Activated CD4-positive, alpha-beta memory T cell treated with anti-CD3 and anti-CD28 coated beads, Interleukin-2, amount 10 ng/mL, durations not matched to agents 7 days and 5 days (primary cell): ENCODE results near the gene FAM83E. TPM values are rescaled to one million over a fixed set of nuclear protein-coding genes. Genes with fewer than 3 reads are reported as not detected.
"Not testable (repeated sequence)": the region's sequence is repeated elsewhere in the genome, so short reads cannot be mapped to it uniquely, and the experiment has no call there.

Experiments
- CTCF ChIA-PET: fragments of 350-600 bp; sonication (Branson Sonifier 250); formaldehyde crosslinking; loops from one replicate; lab custom pipeline; 2021; ENCODE audit warnings: antibody characterized with exemption, inconsistent platforms; lab: Charles Lee
- POLR2A ChIA-PET: fragments of 350-600 bp; sonication (Branson Sonifier 250); formaldehyde crosslinking; loops from one replicate; lab custom pipeline; 2021; ENCODE audit warnings: antibody characterized with exemption; lab: Charles Lee
- DNase-seq: peaks from one replicate; pipeline ENCODE4 v3.0.0-alpha.2; 2020
- H3K27ac Mint-ChIP-seq: one replicate; pipeline ENCODE4 v1.8.0; 2021; ENCODE audit warnings: mild to moderate bottlenecking, mixed read lengths
- H3K27me3 Mint-ChIP-seq: one replicate; pipeline ENCODE4 v1.8.0; 2021; ENCODE audit warnings: mixed read lengths
- H3K36me3 Mint-ChIP-seq: one replicate; pipeline ENCODE4 v1.8.0; 2021; ENCODE audit warnings: low read depth, mixed read lengths
- H3K4me1 Mint-ChIP-seq: one replicate; pipeline ENCODE4 v1.8.0; 2021; ENCODE audit warnings: mixed read lengths
- H3K4me3 Mint-ChIP-seq: one replicate; pipeline ENCODE4 v1.8.0; 2021; ENCODE audit warnings: mild to moderate bottlenecking, mixed read lengths
- H3K9me3 Mint-ChIP-seq: one replicate; pipeline ENCODE4 v1.8.0; 2021; ENCODE audit warnings: mixed read lengths
- total RNA-seq, 2 experiments: library from RNA; stranded (reverse); gene quantifications; one replicate each; pipeline ENCODE4 v1.2.3, GENCODE V29; 2021

The FAM83E gene
- total RNA-seq, 2 experiments from 2014 or later: 1.3 to 2.6 TPM

DNA sequence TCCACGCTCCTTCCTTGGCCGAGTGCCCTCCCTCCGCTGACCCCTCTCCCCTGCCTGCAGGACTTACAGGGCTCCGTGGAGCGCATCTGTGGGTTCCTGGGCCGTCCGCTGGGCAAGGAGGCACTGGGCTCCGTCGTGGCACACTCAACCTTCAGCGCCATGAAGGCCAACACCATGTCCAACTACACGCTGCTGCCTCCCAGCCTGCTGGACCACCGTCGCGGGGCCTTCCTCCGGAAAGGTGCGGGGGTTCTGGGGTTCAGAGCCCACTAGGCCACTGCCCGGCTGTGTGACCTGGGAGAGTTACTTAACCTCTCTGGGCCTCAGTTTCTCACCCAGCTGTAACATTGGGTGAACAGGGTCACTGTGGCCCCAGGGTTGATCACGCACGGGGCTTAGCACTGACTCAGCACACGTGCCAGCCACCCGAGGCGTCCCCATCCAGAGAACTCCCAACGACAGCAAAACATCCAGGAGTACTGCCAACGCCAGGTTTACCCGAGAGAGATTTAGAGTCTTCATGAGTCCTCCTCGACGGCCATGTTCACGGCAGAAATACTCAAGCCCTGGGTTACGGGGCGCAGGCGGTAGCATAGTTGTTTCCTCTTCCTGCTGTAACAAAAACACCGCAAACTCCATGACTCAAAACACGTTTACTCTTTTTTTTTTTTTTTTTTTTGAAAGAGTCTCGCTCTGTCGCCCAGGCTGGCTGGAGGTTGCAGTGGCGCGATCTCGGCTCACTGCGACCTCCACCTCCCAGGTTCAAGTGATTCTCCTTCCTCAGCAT, 18.0 kb downstream of the FAM83E start:
- Mint-ChIP-seq H3K4me3 (peak overlapping the region; percentile 74), H3K36me3 (peaks cover 21% of the 10 kb centered on the region), H3K27me3 (no peaks in the 10 kb centered on the region), H3K9me3 (no peaks in the 10 kb centered on the region), H3K27ac (peak overlapping the region; percentile 85), H3K4me1 (peaks cover 39% of the 10 kb centered on the region)
- DNase-seq: peak; percentile 75
- CTCF ChIA-PET: interaction anchor here (0.7 kb wide), 1 partner anchor 114 kb away, joined by 4 read pairs; no protein-coding TSS in a partner anchor
- POLR2A ChIA-PET: interaction anchor here (0.6 to 1.1 kb wide), 3 partner anchors 9 to 406 kb away, joined by 3 to 4 read pairs (median 4); no protein-coding TSS in a partner anchor

DNA sequence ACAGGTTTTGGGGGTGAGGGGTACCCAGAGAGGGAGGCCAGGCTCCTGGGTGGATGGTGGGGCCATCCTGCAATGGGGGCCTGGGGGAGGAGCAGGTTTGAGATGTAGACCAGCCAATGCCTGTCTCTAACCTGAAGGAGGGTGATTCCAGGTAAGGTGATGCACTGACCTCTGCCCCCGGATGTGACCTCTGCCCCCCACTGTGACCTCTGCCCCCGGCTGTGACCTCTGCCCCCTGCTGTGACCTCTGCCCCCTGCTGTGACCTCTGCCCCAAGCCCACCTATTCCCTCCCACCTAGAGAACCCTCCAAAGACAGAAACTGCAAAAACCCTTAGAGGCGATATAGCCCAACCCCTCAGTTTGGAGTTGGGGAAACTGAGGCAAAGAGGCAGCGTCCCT, 18.6 kb downstream of the FAM83E start:
- no peak for DNase-seq
- ChIA-PET CTCF (no interaction called here), POLR2A (interaction anchor here (1.0 to 1.1 kb wide), 2 partner anchors 10 to 14 kb away, joined by 4 read pairs; no protein-coding TSS in a partner anchor)
- H3K27ac Mint-ChIP-seq: peak overlapping the region; percentile 85
- no peaks in the 10 kb centered on the region for H3K27me3 Mint-ChIP-seq
- no peaks in the 10 kb centered on the region for H3K9me3 Mint-ChIP-seq
- H3K4me1 Mint-ChIP-seq: peaks cover 45% of the 10 kb centered on the region
- H3K36me3 Mint-ChIP-seq: peaks cover 21% of the 10 kb centered on the region
- peak overlapping the region; percentile 74 for H3K4me3 Mint-ChIP-seq

DNA sequence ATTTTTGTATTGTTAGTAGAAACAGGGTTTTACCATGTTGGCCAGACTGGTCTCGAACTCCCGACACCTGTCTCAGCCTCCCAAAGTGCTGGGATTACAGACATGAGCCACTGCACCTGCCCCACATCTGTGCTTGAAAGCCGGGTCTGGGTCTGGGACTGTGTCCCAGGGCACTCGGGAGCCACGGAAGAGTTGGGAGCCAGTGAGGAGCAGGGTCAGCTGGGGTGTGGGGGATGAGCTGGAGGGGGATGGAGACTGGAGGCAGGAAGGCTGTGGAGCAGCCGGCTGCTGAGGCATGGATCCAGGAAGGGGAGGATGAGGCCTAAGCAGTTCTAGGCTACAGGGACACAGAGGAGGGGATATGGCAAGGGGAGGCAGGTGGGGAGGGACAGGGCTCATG, 19.0 kb downstream of the FAM83E start:
- peaks cover 21% of the 10 kb centered on the region for H3K36me3 Mint-ChIP-seq
- ChIA-PET CTCF (interaction anchor here (1.3 to 1.7 kb wide), 3 partner anchors 11 to 90 kb away, joined by 4 to 9 read pairs (median 5); no protein-coding TSS in a partner anchor), POLR2A (no interaction called here)
- H3K27me3 Mint-ChIP-seq: no peaks in the 10 kb centered on the region
- DNase-seq: no peak
- no peaks in the 10 kb centered on the region for H3K9me3 Mint-ChIP-seq
- H3K27ac Mint-ChIP-seq: peak overlapping the region; percentile 85
- peak overlapping the region; percentile 74 for H3K4me3 Mint-ChIP-seq
- H3K4me1 Mint-ChIP-seq: peaks cover 49% of the 10 kb centered on the region

DNA sequence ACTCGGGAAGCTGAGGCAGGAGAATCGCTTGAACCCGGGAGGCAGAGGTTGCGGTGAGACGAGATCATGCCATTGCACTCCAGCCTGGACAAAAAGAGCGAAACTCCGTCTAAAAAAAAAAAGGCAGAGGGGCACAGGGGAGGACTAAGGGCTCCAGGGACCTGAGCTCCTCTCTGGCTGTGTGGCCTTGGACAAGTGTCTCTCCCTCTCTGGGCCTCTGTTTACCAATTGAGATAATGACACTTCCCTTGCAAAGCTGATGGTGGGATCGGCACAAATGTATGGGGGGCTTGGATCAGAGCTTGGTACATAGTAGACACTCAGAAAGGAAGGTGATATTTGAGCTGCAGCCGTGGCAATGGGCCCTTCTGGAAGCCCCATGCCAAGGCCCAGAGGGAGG, 19.7 kb downstream of the FAM83E start:
- H3K4me1 Mint-ChIP-seq: peaks cover 53% of the 10 kb centered on the region
- POLR2A ChIA-PET: interaction anchor here (1.0 kb wide), 1 partner anchor 21 kb away, joined by 3 read pairs; no protein-coding TSS in a partner anchor
- peak overlapping the region; percentile 85 for H3K27ac Mint-ChIP-seq
- H3K36me3 Mint-ChIP-seq: peaks cover 21% of the 10 kb centered on the region
- DNase-seq: no peak
- no peaks in the 10 kb centered on the region for H3K9me3 Mint-ChIP-seq
- no peaks in the 10 kb centered on the region for H3K27me3 Mint-ChIP-seq
- H3K4me3 Mint-ChIP-seq: peak overlapping the region; percentile 74
- CTCF ChIA-PET: interaction anchor here (1.3 to 1.7 kb wide), 3 partner anchors 11 to 89 kb away, joined by 4 to 9 read pairs (median 5); no protein-coding TSS in a partner anchor

DNA sequence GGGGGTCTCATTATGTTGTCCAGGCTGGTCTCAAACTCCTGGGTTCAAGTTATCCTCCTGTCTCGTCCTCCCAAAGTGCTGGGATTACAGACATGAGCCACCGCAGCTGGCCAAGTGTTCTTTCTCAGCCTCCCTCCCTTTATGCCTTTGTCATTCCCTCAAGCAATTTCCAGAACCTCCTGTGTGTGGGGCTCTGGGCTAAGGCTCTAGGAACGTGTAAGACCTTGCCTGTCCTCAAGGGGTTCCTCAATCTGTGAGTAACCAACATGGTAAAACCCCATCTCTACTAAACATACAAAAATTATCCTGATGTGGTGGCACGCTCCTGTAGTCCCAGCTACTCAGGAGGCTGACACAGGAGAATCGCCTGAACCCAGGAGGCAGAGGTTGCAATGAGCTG, 23.9 kb downstream of the FAM83E start:
- Mint-ChIP-seq H3K27ac (peak overlapping the region; percentile 42), H3K27me3 (no peaks in the 10 kb centered on the region), H3K36me3 (peaks cover 25% of the 10 kb centered on the region), H3K4me1 (peaks cover 58% of the 10 kb centered on the region), H3K4me3 (no peak overlapping the region), H3K9me3 (no peaks in the 10 kb centered on the region)
- ChIA-PET CTCF (interaction anchor here (8.7 kb wide), 1 partner anchor 84 kb away, joined by 197 read pairs; no protein-coding TSS in a partner anchor), POLR2A (interaction anchor here (0.8 kb wide), 1 partner anchor 28 kb away, joined by 3 read pairs; the partner anchor contains the start of genes RPL18 and SPHK2)
- no peak for DNase-seq

DNA sequence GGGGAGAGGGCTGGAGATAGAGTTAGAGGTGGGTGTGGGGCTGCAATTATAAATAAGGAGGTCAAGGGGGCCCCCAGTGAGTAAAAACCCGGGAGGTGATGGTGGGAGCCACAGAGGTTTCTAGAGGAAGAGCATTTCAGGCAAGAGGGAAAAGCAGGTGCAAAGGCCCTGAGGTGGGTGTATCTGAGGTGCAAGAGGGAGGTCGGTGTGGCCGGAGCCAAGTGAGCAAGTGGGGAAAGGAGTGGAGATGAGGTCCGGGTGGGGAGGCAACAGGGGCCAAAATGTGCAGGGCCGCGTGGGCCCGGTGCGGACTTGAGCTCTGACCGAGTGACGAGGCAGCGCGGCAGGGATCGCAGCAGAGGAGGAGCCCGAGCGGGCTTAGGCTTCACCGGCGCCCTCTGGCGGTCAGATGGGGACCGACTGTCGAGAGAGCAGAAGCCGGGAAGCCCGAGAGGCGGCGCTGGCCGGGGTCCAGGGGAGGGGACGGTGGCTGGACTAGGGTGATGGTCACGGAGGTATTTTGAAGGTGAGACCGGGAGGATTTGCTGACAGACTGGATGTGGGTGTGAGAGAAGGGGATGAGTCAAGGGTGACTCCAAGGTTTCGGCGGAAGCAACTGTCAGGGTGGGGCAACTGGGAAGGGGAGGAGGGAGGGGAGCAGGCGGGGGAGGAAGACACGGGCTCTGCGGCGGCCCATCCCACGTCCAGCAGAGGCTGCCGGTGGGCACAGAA, 26.0 kb downstream of the FAM83E start:
- Mint-ChIP-seq H3K9me3 (no peaks in the 10 kb centered on the region), H3K4me3 (peak overlapping the region; percentile 77), H3K27me3 (no peaks in the 10 kb centered on the region), H3K27ac (peak overlapping the region; percentile 85), H3K4me1 (peaks cover 48% of the 10 kb centered on the region), H3K36me3 (peaks cover 20% of the 10 kb centered on the region)
- peak; percentile 91 for DNase-seq
- ChIA-PET POLR2A (interaction anchor here (0.6 to 1.0 kb wide), 6 partner anchors 20 to 83 kb away, joined by 3 to 5 read pairs (median 3); partner anchors contain the start of genes RPL18 and SPHK2), CTCF (interaction anchor here (0.5 to 8.7 kb wide), 22 partner anchors 11 to 410 kb away, joined by 3 to 197 read pairs (median 4); partner anchors contain the start of genes RPL18, SPHK2, SULT2B1 and SYNGR4)

DNA sequence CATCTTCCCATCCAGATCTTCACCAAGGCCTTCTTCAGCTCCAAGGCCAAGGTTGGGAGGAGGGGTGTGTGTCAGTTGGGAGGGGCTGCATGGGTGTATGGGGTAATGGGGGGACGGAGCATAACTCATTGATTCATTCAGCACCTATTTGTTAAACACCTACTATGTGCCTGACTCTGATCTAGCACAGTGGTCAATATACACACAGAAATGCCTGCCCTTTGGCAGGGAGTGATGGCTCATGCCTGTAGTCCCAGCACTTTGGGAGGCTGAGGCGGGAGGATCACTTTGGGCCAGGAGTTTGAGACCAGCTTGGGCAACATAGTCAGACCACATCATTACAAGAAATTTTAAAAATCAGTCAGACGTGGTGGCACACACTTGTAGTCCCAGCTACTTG, 27.5 kb downstream of the FAM83E start:
- Mint-ChIP-seq H3K4me3 (peak overlapping the region; percentile 21), H3K27me3 (no peaks in the 10 kb centered on the region), H3K27ac (no peak overlapping the region), H3K4me1 (peaks cover 41% of the 10 kb centered on the region), H3K36me3 (peaks cover 15% of the 10 kb centered on the region), H3K9me3 (no peaks in the 10 kb centered on the region)
- DNase-seq: no peak
- ChIA-PET CTCF (interaction anchor here (0.7 to 8.7 kb wide), 6 partner anchors 12 to 253 kb away, joined by 3 to 197 read pairs (median 3); no protein-coding TSS in a partner anchor), POLR2A (interaction anchor here (1.6 kb wide), 1 partner anchor 73 kb away, joined by 4 read pairs; no protein-coding TSS in a partner anchor)

DNA sequence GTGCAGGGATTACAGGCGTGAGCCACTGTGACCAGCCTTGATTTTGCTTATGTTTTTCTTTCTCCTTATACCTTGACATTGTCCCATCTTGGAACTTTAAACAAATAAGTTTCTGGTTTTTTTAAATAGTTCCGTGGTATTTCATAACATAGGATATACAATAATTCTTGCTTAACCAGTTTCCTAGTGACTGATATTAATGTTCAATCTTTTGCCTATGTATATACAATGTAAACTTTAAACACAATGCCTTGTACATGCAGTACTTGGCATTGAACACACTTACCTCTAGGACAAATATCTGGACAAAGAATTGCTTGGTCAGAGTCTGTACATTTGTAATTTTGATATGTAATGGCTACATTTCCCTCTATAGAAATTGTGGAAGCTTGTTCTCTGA, 32.7 kb downstream of the FAM83E start:
- peaks cover 8% of the 10 kb centered on the region for H3K4me1 Mint-ChIP-seq
- H3K36me3 Mint-ChIP-seq: peaks cover 10% of the 10 kb centered on the region
- no peak for DNase-seq
- no peaks in the 10 kb centered on the region for H3K27me3 Mint-ChIP-seq
- H3K9me3 Mint-ChIP-seq: no peaks in the 10 kb centered on the region
- ChIA-PET CTCF (interaction anchor here (0.6 to 1.8 kb wide), 2 partner anchors 27 to 76 kb away, joined by 3 to 5 read pairs; no protein-coding TSS in a partner anchor), POLR2A (no interaction called here)
- no peak overlapping the region for H3K27ac Mint-ChIP-seq
- no peak overlapping the region for H3K4me3 Mint-ChIP-seq

DNA sequence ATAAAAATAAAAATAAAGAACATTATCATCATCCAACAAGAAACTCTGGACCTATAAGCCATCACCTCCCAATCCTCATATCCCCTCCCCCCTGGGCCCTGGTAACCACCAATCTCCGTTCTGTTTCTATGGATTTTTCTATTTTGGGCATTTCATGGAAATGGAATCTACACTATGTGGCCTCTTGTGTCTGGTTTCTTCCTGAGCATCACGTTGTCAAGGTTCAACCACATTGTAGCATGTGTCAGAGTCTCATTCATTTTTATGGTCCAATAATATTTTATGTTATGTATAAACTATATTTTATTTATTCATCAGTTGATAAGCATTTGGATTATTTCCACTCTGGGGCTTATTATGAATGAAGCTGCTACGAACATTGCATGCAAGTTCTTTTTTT, 36.0 kb downstream of the FAM83E start:
- H3K9me3 Mint-ChIP-seq: no peaks in the 10 kb centered on the region
- no peak overlapping the region for H3K27ac Mint-ChIP-seq
- peaks cover 3% of the 10 kb centered on the region for H3K36me3 Mint-ChIP-seq
- no peaks in the 10 kb centered on the region for H3K27me3 Mint-ChIP-seq
- no peak overlapping the region for H3K4me3 Mint-ChIP-seq
- no peak for DNase-seq
- ChIA-PET CTCF (interaction anchor here (0.7 to 1.3 kb wide), 2 partner anchors 67 to 73 kb away, joined by 3 to 4 read pairs; no protein-coding TSS in a partner anchor), POLR2A (no interaction called here)
- H3K4me1 Mint-ChIP-seq: peaks cover under 1% of the 10 kb centered on the region

DNA sequence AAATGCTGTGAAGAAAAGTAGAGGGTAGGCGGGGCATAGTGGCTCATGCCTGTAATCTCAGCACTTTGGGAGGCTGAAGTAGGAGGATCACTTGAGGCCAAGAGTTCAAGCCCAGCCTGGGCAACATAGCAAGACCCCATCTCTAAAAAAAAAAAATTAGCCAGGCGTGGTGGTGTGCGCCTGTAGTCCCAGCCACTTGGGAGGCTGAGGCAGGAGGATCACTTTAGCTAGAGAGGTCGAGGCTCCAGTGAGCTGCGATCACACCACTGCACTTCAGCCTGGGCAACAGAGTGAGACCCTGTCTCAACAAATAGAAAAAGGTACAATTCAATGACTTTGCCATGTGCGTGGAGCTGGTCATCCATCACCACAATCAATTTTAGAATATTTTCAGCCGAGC, 37.0 kb downstream of the FAM83E start:
- DNase-seq, H3K27ac Mint-ChIP-seq, H3K27me3 Mint-ChIP-seq, H3K9me3 Mint-ChIP-seq, H3K4me1 Mint-ChIP-seq, H3K36me3 Mint-ChIP-seq, H3K4me3 Mint-ChIP-seq: not testable (repeated sequence)
- CTCF ChIA-PET: interaction anchor here (1.0 to 1.2 kb wide), 2 partner anchors 11 to 245 kb away, joined by 3 read pairs; no protein-coding TSS in a partner anchor
- POLR2A ChIA-PET: interaction anchor here (0.6 kb wide), 1 partner anchor 64 kb away, joined by 5 read pairs; no protein-coding TSS in a partner anchor

DNA sequence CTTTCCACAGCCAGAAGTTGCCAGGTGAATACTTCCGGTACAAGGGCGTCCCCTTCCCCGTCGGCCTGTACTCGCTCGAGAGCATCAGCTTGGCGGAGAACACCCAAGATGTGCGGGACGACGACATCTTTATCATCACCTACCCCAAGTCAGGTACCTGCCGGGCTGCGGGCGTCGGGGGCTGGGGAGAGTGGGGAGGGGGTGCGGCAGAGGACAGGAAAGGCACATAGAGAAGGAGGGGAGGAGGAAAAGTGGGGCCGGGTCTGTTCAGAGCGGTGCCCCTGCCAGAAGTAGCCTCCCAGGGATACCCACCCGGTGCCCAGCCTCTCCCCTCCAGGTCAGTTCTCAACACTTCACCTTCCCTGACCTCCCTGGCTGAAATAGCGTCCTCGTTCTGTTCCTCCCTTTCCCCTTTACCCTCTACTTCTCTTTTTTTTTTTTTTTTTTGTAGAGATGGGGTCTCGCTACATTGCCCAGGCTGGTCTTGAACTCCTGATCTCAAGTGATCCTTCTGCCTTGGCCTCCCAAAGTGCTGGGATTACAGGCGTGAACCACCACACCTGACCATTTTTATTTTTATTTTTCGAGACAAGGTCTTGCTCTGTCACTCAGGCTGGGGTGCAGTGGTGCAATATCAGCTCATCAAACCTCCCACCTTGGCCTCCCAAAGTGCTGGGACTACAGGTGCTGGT, 38.8 kb downstream of the FAM83E start:
- no peak overlapping the region for H3K4me3 Mint-ChIP-seq
- no peak overlapping the region for H3K27ac Mint-ChIP-seq
- H3K27me3 Mint-ChIP-seq: no peaks in the 10 kb centered on the region
- ChIA-PET POLR2A (no interaction called here), CTCF (interaction anchor here (0.6 kb wide), 1 partner anchor 743 kb away, joined by 5 read pairs; no protein-coding TSS in a partner anchor)
- DNase-seq: no peak
- H3K36me3 Mint-ChIP-seq: peaks cover 3% of the 10 kb centered on the region
- no peaks in the 10 kb centered on the region for H3K9me3 Mint-ChIP-seq
- no peaks in the 10 kb centered on the region for H3K4me1 Mint-ChIP-seq

DNA sequence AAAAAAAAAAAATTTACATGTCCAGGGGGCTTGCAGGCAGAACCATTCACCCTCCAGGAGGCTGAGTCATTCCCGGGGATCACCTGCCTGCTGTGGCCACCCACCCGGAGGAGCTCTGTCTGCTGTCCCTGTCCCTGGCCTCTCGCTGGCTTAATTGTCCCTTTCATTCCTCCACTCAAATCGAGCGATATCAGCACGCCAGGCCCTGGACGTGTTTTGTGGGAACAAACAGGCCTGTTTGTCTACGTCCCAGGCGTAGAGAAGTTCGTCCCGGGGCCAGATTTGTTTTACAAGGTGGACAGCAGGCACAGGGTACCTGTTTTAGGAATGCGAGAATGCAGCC, 41.7 kb downstream of the FAM83E start:
- CTCF ChIA-PET: interaction anchor here (2.2 kb wide), 1 partner anchor 67 kb away, joined by 7 read pairs; no protein-coding TSS in a partner anchor
- H3K9me3 Mint-ChIP-seq: no peaks in the 10 kb centered on the region
- H3K4me3 Mint-ChIP-seq: no peak overlapping the region
- H3K27me3 Mint-ChIP-seq: no peaks in the 10 kb centered on the region
- H3K36me3 Mint-ChIP-seq: peaks cover 3% of the 10 kb centered on the region
- no peaks in the 10 kb centered on the region for H3K4me1 Mint-ChIP-seq
- no peak overlapping the region for H3K27ac Mint-ChIP-seq
- DNase-seq: no peak
- POLR2A ChIA-PET: no interaction called here
